Activated naive CD8-positive, alpha-beta T cell treated with anti-CD3 and anti-CD28 coated beads, Interleukin-2, amount 50 U/mL, for 16 hours (primary cell): Measurements from ENCODE around the gene USP47.

Experiments used
- DNase-seq: peaks from one replicate; pipeline ENCODE4 v3.0.0-alpha.2; 2020; ENCODE audit warnings: low read depth, low spot score

USP47 gene

GRCh38 chr11:11966826-11967668 is 125.3 kb downstream of the USP47 start:
- DNase-seq = peak; percentile 22

- no peak for DNase-seq
Measured at GRCh38 chr11:11967669-11968510, 126.1 kb downstream of the USP47 start.

GRCh38 chr11:11968511-11969280 is 126.9 kb downstream of the USP47 start:
- no peak for DNase-seq

- DNase-seq = no peak
Measured at GRCh38 chr11:11969380-11970215, 127.8 kb downstream of the USP47 start.

GRCh38 chr11:11970556-11970955 is 128.8 kb downstream of the USP47 start:
- DNase-seq = no peak

- no peak for DNase-seq
Measured at GRCh38 chr11:11971906-11972547, 130.3 kb downstream of the USP47 start.

GRCh38 chr11:11972730-11973341 is 131.1 kb downstream of the USP47 start:
- no peak for DNase-seq

- no peak for DNase-seq
Measured at GRCh38 chr11:11973361-11973800, 131.6 kb downstream of the USP47 start.

GRCh38 chr11:11973866-11974265 is 132.1 kb downstream of the USP47 start:
- no peak for DNase-seq

GRCh38 chr11:11975201-11976092 is 133.7 kb downstream of the USP47 start:
- no peak for DNase-seq

- no peak for DNase-seq
Measured at GRCh38 chr11:11976481-11977127, 134.8 kb downstream of the USP47 start.

GRCh38 chr11:11977206-11977938 is 135.6 kb downstream of the USP47 start:
- DNase-seq = no peak

- no peak for DNase-seq
Measured at GRCh38 chr11:11978098-11978637, 136.4 kb downstream of the USP47 start.

- DNase-seq = no peak
Measured at GRCh38 chr11:11978792-11979487, 137.2 kb downstream of the USP47 start.

GRCh38 chr11:11979488-11980117 is 137.8 kb downstream of the USP47 start:
- no peak for DNase-seq

GRCh38 chr11:11980200-11980599 is 138.4 kb downstream of the USP47 start:
- DNase-seq = no peak
